ENCODE results near the gene LGALS12.
"Not testable (repeated sequence)": the region's sequence is repeated elsewhere in the genome, so short reads cannot be mapped to it uniquely, and the experiment has no call there.

The LGALS12 gene

DNA sequence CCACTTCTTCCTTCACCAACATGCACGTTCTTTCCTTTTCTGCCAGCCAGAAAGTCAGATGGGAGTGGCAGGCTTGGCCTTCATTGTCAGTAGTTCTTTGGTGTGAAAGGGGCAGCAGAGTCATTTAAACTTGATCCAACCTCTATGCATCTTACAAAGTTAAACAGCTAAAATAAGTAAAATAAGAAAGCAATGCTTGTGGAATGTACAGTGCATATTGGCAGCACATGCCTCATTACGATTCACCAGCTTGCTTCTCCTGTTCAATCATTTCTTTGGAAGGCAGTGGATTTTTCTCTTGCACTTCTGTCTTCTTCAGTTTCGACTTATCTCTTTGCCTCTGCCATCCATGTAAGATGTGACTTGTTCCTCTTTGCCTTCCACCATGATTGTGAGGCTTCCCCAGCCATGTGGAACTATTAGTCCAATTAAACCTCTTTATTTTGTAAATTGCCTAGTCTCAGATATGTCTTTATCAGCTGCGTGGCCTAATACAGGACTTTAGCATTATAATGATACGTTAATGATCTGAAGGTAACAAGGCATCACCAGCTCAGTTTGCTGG, 14.8 kb downstream of the LGALS12 start:
- no peak for DNase-seq (ENCODE audit: low read depth)
- TF ChIP-seq, protein P1, sequence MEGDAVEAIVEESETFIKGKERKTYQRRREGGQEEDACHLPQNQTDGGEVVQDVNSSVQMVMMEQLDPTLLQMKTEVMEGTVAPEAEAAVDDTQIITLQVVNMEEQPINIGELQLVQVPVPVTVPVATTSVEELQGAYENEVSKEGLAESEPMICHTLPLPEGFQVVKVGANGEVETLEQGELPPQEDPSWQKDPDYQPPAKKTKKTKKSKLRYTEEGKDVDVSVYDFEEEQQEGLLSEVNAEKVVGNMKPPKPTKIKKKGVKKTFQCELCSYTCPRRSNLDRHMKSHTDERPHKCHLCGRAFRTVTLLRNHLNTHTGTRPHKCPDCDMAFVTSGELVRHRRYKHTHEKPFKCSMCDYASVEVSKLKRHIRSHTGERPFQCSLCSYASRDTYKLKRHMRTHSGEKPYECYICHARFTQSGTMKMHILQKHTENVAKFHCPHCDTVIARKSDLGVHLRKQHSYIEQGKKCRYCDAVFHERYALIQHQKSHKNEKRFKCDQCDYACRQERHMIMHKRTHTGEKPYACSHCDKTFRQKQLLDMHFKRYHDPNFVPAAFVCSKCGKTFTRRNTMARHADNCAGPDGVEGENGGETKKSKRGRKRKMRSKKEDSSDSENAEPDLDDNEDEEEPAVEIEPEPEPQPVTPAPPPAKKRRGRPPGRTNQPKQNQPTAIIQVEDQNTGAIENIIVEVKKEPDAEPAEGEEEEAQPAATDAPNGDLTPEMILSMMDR (IDR thresholded peaks at IDR 0.05; ENCODE audit: insufficient read depth, low read depth, low read length, missing control alignments): no peak
- H3K4me3 ChIP-seq (ENCODE audit: low read depth, low read length): no peak overlapping the region

DNA sequence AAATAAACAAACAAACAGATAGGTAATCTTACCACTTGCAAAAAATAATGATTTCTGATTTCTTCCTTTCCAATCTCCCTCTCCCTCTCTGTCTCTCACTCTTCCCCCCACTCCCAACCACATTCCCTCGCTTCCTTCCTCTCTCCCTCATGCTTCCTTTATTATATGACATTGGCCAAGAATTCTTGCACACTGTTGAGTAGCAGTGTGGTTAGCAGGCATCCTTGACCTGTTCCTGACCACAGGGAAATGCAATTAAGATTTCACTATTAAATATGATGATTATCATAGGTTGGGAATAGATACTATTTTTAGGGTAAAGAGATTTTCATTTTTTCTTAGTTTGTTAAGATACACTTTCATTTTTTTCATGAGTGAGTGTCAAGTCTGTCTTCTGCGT, 16.0 kb downstream of the LGALS12 start:
- H3K4me3 ChIP-seq (ENCODE audit: low read depth, low read length): no peak overlapping the region
- TF ChIP-seq, protein P1 (IDR thresholded peaks at IDR 0.05; ENCODE audit: insufficient read depth, low read depth, low read length, missing control alignments): no peak
- no peak for DNase-seq (ENCODE audit: low read depth)

DNA sequence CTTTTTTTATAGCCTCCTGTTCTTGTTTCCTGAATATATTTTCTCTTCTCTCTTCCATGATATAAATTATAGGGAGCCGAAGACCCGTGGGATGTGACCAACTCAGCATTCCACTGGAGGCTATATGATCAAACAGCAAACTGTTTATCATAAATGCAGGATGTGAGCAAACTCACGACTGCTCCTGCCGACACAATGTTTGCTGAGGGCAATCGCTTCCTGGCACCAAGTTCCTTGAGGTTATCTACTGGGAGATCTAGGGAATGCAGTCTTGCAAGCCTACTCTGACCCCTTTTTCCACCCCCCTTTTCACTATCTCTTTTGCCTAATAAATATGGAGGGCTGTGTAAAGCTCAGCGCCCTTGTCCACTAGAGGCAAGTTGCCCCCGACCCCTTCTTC, 17.3 kb downstream of the LGALS12 start:
- DNase-seq (ENCODE audit: low read depth): no peak
- TF ChIP-seq, protein P1 (IDR thresholded peaks at IDR 0.05; ENCODE audit: insufficient read depth, low read depth, low read length, missing control alignments): no peak
- no peak overlapping the region for H3K4me3 ChIP-seq (ENCODE audit: low read depth, low read length)

DNA sequence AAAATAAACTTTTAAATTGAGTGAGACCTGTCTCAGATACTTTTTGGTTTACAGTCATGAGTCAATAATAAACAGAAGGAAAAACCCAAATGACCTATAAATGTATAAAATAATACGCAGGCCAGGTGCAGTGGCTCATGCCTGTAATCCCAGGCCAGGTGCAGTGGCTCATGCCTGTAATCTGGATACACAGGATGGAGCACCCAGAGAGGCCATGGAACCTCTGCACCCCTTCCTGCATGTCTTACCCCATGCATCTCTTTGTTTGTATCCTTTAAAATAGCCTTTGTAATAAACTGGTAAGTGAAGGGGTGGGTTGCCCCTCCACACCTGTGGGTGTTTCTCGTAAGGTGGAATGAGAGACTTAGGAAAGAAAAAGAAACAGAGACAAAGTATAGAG, 21.8 kb downstream of the LGALS12 start:
- TF ChIP-seq, protein P1 (IDR thresholded peaks at IDR 0.05; ENCODE audit: insufficient read depth, low read depth, low read length, missing control alignments): no peak
- H3K4me3 ChIP-seq (ENCODE audit: low read depth, low read length): no peak overlapping the region
- no peak for DNase-seq (ENCODE audit: low read depth)

DNA sequence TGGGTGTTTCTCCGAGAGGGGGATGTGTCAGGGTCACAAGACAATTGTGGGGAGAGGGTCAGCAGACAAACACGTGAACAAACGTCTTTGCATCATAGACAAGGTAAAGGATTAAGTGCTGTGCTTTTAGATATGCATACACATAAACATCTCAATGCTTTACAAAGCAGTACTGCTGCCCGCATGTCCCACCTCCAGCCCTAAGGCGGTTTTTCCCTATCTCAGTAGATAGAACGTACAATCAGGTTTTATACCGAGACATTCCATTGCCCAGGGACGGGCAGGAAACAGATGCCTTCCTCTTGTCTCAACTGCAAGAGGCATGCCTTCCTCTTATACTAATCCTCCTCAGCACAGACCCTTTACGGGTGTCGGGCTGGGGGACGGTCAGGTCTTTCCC, 22.3 kb downstream of the LGALS12 start:
- not testable (repeated sequence) for H3K4me3 ChIP-seq (ENCODE audit: low read depth, low read length); DNase-seq (ENCODE audit: low read depth)

DNA sequence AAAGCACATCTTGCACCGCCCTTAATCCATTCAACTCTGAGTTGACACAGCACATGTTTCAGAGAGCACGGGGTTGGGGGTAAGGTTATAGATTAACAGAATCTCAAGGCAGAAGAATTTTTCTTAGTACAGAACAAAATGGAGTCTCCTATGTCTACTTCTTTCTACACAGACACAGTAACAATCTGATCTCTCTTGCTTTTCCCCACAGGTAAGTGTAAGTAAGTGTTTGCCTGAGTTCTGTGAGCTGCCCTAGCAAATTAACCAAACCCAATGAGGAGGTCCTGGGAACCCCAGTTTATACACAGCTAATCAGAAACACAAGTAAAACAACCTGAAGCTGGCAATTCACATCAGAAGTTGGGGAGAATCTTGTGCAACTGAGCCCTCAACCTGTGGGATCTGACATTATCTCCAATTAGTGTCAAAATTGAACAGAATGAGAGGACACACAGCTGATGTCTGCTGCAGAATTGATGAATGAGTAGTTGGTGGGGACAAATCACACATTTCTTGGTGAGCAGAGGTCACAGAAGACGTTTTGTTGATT, 22.9 kb downstream of the LGALS12 start:
- not testable (repeated sequence) for H3K4me3 ChIP-seq (ENCODE audit: low read depth, low read length); DNase-seq (ENCODE audit: low read depth)

DNA sequence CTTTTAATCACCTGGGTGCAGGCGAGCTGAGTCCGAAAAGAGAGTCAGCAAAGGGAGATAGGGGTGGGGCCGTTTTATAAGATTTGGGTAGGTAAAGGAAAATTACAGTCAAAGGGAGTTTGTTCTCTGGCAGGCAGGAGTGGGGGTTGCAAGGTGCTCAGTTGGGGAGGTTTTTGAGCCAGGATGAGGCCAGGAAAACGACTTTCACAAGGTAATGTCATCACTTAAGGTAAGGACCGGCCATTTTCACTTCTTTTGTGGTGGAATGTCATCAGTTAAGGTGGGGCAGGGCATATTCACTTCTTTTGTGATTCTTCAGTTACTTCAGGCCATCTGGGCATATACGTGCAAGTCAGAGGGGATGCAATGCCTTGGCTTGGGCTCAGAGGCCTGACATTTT, 23.5 kb downstream of the LGALS12 start:
- H3K4me3 ChIP-seq (ENCODE audit: low read depth, low read length); DNase-seq (ENCODE audit: low read depth): not testable (repeated sequence)

DNA sequence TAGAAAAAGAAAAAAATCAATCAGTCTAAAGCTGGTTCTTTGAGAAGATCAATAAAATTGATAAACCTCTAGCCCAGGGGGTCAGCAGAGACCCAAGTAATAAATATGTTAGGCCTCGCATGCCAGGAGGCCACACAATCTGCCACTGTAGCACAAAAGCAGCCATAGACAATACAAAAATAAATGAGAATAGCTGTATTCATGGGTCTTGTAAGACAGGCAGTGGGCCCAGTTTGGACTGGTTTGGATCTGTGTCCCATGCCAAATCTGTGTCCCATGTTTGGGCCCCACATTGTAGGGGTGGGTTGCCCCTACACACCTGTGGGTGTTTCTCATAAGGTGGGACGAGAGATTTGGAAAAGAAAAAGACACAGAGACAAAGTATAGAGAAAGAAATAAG, 24.1 kb downstream of the LGALS12 start:
- DNase-seq (ENCODE audit: low read depth): no peak
- TF ChIP-seq, protein P1 (IDR thresholded peaks at IDR 0.05; ENCODE audit: insufficient read depth, low read depth, low read length, missing control alignments): no peak
- H3K4me3 ChIP-seq (ENCODE audit: low read depth, low read length): no peak overlapping the region

DNA sequence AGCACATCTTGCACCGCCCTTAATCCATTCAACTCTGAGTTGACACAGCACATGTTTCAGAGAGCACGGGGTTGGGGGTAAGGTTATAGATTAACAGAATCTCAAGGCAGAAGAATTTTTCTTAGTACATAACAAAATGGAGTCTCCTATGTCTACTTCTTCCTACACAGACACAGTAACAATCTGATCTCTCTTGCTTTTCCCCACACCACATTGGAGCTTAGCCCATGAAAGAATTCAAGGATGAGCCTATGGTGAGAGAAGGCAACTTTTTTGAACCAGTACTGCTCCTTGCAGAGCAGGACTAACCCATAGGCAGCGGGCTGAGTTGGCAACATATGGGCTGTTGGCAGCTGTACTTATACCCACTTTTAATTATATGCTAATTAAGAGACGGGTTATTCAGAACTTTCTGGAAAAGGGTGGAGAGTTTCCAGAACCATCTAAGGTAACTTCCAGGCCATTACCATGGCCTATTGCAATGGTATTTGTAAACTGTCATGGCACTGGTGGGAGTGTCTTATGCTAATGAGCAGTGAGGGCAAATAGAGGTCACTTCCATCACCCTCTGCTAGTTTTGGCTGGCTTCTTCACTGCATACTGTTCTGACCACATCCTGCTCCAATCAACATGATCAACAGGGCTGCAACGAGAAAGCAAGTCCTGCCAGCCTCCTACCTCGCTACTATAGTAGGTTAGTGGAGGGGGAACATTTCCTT, 25.3 kb downstream of the LGALS12 start:
- not testable (repeated sequence) for H3K4me3 ChIP-seq (ENCODE audit: low read depth, low read length)
- peak; percentile 87 for DNase-seq (ENCODE audit: low read depth)

All from GM12865 (cell line).